ENCODE data around the gene TTC19.

Gene TTC19

DNA sequence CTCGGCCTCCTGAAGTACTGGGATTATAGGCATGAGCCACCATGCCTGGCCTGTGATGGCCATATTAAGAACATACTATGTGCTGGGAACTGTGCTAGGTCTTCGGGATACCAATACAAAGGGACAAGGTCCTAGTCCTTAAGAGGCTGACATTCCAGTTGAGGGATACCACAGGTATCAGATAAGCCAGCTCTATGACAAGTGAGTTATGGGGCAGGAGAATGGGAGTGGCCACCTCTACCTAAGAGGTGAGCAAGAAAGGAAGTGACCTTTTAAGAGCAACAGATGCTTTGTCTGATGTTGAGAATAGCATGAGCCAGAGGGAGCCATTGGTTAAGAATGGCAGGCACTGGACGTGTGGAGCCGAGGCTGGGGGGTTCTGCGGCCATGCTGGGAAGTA, 27.7 kb upstream of the TTC19 start:
- no peak overlapping the region for H3K4me3 ChIP-seq (ENCODE audit: low read depth, low read length)
- H3K4me1 ChIP-seq, result no peaks in the 10 kb centered on the region
- no peaks in the 10 kb centered on the region for H3K79me2 ChIP-seq
- H3K9me3 ChIP-seq (ENCODE audit: control insufficient read depth, low read length), result no peaks in the 10 kb centered on the region
- no peak overlapping the region for H2AFZ ChIP-seq
- no peaks in the 10 kb centered on the region for H3K27me3 ChIP-seq (ENCODE audit: control insufficient read depth, insufficient read depth, low read length)
- TF ChIP-seq, protein P1, sequence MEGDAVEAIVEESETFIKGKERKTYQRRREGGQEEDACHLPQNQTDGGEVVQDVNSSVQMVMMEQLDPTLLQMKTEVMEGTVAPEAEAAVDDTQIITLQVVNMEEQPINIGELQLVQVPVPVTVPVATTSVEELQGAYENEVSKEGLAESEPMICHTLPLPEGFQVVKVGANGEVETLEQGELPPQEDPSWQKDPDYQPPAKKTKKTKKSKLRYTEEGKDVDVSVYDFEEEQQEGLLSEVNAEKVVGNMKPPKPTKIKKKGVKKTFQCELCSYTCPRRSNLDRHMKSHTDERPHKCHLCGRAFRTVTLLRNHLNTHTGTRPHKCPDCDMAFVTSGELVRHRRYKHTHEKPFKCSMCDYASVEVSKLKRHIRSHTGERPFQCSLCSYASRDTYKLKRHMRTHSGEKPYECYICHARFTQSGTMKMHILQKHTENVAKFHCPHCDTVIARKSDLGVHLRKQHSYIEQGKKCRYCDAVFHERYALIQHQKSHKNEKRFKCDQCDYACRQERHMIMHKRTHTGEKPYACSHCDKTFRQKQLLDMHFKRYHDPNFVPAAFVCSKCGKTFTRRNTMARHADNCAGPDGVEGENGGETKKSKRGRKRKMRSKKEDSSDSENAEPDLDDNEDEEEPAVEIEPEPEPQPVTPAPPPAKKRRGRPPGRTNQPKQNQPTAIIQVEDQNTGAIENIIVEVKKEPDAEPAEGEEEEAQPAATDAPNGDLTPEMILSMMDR (IDR thresholded peaks at IDR 0.05), result no peak
- no peak overlapping the region for H3K9ac ChIP-seq
- H3K27ac ChIP-seq, result no peak overlapping the region
- no peak overlapping the region for H3K4me2 ChIP-seq (ENCODE audit: low read length)
- H3K36me3 ChIP-seq (ENCODE audit: control insufficient read depth, insufficient read depth, low read length), result no peaks in the 10 kb centered on the region

DNA sequence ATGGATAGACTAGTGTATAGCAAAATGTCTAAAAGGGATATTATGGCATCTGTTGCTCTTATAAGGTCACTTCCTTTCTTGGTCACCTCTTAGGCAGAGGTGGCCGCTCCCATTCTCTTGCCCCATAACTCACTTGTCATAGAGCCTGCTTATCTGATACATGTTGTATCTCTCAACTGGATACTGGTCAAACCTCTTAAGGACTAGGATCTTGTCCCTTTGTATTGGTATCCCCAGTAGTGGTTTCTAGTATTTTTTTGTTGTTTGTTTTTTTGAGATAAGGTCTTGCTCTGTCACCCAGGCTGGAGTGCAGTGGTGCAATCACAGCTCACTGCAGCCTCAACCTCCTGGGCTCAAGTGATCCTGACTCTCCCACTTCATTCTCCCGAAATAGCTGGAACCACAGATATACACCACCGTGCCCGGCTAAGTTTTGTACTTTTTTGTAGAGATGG, 27.1 kb upstream of the TTC19 start:
- TF ChIP-seq, protein P1 (IDR thresholded peaks at IDR 0.05), result no peak
- H3K4me3 ChIP-seq (ENCODE audit: low read depth, low read length), result no peak overlapping the region
- no peak overlapping the region for H2AFZ ChIP-seq
- no peak overlapping the region for H3K4me2 ChIP-seq (ENCODE audit: low read length)
- no peaks in the 10 kb centered on the region for H3K27me3 ChIP-seq (ENCODE audit: control insufficient read depth, insufficient read depth, low read length)
- no peaks in the 10 kb centered on the region for H3K9me3 ChIP-seq (ENCODE audit: control insufficient read depth, low read length)
- no peaks in the 10 kb centered on the region for H3K4me1 ChIP-seq
- no peaks in the 10 kb centered on the region for H3K36me3 ChIP-seq (ENCODE audit: control insufficient read depth, insufficient read depth, low read length)
- no peak overlapping the region for H3K9ac ChIP-seq
- no peak overlapping the region for H3K27ac ChIP-seq
- no peaks in the 10 kb centered on the region for H3K79me2 ChIP-seq

DNA sequence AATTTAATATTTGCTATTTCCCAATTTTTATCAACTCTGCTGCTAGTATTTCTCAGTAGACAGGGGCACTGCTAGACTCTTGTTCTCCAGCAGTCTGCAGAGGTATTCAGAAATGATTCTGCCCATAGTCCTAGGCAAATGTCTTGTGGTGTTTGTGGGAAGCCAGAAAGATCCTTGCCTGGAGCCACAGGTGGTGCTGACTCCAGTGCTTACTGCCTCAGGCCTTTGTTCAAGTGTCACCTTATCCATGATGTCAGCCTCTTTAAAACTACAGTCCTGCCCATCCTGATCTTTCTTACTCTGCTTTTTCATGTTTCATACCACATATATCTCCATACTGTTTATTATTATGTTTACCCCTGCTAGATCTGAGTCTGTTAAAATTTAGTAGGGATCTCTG, 26.6 kb upstream of the TTC19 start:
- Histone ChIP-seq H3K27me3 (ENCODE audit: control insufficient read depth, insufficient read depth, low read length) (no peaks in the 10 kb centered on the region), H3K9me3 (ENCODE audit: control insufficient read depth, low read length) (no peaks in the 10 kb centered on the region), H3K9ac (no peak overlapping the region), H3K4me2 (ENCODE audit: low read length) (no peak overlapping the region), H2AFZ (no peak overlapping the region), H3K4me3 (ENCODE audit: low read depth, low read length) (no peak overlapping the region), H3K36me3 (ENCODE audit: control insufficient read depth, insufficient read depth, low read length) (no peaks in the 10 kb centered on the region), H3K79me2 (no peaks in the 10 kb centered on the region), H3K4me1 (no peaks in the 10 kb centered on the region), H3K27ac (no peak overlapping the region)
- TF ChIP-seq, protein P1 (IDR thresholded peaks at IDR 0.05), result no peak

DNA sequence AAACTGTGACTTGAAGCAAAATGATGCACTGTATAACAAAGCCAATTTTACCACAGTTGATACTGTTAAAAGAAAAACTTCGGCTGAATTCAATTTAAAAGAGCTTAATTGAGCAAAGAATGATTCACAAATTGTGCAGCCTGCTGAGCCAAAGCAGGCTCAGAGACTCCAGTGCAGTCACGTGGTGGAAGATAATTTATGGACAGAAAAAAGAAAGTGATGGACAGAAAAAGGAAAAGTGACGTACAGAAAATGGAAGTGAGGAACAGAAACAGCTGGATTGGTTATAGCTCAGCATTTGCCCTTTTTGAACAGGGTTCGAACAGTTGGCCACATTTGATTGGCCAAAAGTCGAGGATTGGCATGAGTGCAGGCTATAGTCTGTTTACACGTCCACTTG, 25.8 kb upstream of the TTC19 start:
- Histone ChIP-seq H3K4me1 (no peaks in the 10 kb centered on the region), H3K9ac (no peak overlapping the region)

DNA sequence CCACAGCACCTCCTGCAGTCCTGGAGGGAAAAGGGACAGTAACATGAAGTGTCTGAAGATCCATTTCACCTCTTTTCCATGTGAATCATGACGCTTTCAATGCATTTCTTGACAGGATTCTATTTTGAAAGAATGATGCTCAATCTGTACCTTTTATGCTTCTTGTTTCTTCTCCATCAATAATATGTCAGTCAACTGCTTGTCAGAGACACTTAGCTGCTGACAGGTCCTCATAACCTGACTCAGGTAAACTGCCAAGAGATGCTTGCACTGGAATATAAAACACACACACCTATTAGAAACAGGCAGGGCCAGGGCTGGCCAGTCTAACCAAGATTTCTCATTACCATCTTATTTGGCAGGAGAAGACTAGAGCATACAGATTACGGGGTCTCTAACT, 21.7 kb upstream of the TTC19 start:
- Histone ChIP-seq H3K79me2 (no peaks in the 10 kb centered on the region), H3K4me3 (ENCODE audit: low read depth, low read length) (no peak overlapping the region), H3K4me1 (no peaks in the 10 kb centered on the region), H3K9me3 (ENCODE audit: control insufficient read depth, low read length) (no peaks in the 10 kb centered on the region), H3K9ac (no peak overlapping the region), H2AFZ (no peak overlapping the region), H3K27ac (no peak overlapping the region), H3K4me2 (ENCODE audit: low read length) (no peak overlapping the region), H3K27me3 (ENCODE audit: control insufficient read depth, insufficient read depth, low read length) (no peaks in the 10 kb centered on the region), H3K36me3 (ENCODE audit: control insufficient read depth, insufficient read depth, low read length) (no peaks in the 10 kb centered on the region)
- TF ChIP-seq, protein P1 (IDR thresholded peaks at IDR 0.05), result no peak

More for the DNA sequence above, 25.8 kb upstream of the TTC19 start:
- no peak overlapping the region for H2AFZ ChIP-seq
- H3K27me3 ChIP-seq (ENCODE audit: control insufficient read depth, insufficient read depth, low read length), result no peaks in the 10 kb centered on the region
- no peaks in the 10 kb centered on the region for H3K79me2 ChIP-seq
- no peaks in the 10 kb centered on the region for H3K9me3 ChIP-seq (ENCODE audit: control insufficient read depth, low read length)
- no peak overlapping the region for H3K27ac ChIP-seq
- H3K36me3 ChIP-seq (ENCODE audit: control insufficient read depth, insufficient read depth, low read length), result no peaks in the 10 kb centered on the region
- TF ChIP-seq, protein P1 (IDR thresholded peaks at IDR 0.05), result no peak
- H3K4me2 ChIP-seq (ENCODE audit: low read length), result no peak overlapping the region
- no peak overlapping the region for H3K4me3 ChIP-seq (ENCODE audit: low read depth, low read length)

Data from parathyroid adenoma (tissue), 2 donors.